ENCODE results near the gene ESRRA. TPM values are rescaled to one million over a fixed set of nuclear protein-coding genes. Genes with fewer than 3 reads are reported as not detected.
A peak's percentile ranks its signal among the peaks of the same experiment; 100 is the strongest.

The ESRRA gene
- total RNA-seq, 2 experiments from 2014 or later, result 28.6 to 57.8 TPM

- no TSS peak for BruUV-seq (replicated peaks)
- no peak for TF ChIP-seq EZH2phosphoT487 (IDR thresholded peaks at IDR 0.05; ENCODE audit: borderline replicate concordance, low read depth, low read length)
- no peak for TF ChIP-seq CTCF (conservative IDR thresholded peaks at IDR 0.05; ENCODE audit: low read length)
Measured at GRCh38 chr11:64360448-64360921, 55.2 kb downstream of the ESRRA start.

DNA sequence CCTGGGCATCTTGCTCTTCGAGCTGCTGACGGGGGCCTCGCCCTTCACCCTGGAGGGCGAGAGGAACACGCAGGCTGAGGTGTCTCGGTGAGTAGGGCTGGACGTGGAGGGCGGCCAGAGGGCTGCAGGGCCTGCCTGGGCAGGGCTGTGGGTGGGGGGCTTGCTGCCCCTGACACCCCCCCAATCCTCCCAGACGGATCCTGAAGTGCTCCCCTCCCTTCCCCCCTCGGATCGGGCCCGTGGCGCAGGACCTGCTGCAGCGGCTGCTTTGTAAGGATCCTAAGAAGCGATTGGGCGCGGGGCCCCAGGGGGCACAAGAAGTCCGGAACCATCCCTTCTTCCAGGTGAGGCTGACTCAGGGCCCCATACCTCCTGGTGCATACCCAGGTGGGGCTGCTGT is 56.3 kb downstream of the ESRRA start:
- Histone ChIP-seq H4K20me1 (ENCODE audit: insufficient read depth, low read length) (no peaks in the 10 kb centered on the region), H3K9me3 (ENCODE audit: low read length) (no peaks in the 10 kb centered on the region), H2AFZ (ENCODE audit: low read length) (no peak overlapping the region), H3K27ac (ENCODE audit: low read depth, low read length, poor library complexity, severe bottlenecking) (no peak overlapping the region), H3K4me2 (ENCODE audit: low read length) (no peak overlapping the region), H3K4me3 (ENCODE audit: low read depth, low read length, poor library complexity, severe bottlenecking) (no peak overlapping the region), H3K36me3 (ENCODE audit: insufficient read depth, low read length) (peaks cover 41% of the 10 kb centered on the region), H3K79me2 (ENCODE audit: insufficient read depth, low read depth, low read length) (no peaks in the 10 kb centered on the region), H3K4me1 (ENCODE audit: insufficient read depth, low read length, poor library complexity, severe bottlenecking) (peaks cover 36% of the 10 kb centered on the region), H3K9me2 (ENCODE audit: insufficient read depth, low read length) (no peaks in the 10 kb centered on the region)
- TF ChIP-seq EZH2phosphoT487 (IDR thresholded peaks at IDR 0.05; ENCODE audit: borderline replicate concordance, low read depth, low read length) (no peak), CTCF (conservative IDR thresholded peaks at IDR 0.05; ENCODE audit: low read length) (no peak)
- BruUV-seq (replicated peaks), result no TSS peak
- POLR2A ChIA-PET, result no interaction called here
- CTCF ChIA-PET (ENCODE audit: unreplicated experiment), result no interaction called here
- intact Hi-C loops (cut with micrococcal nuclease; ENCODE audit: unreplicated experiment), result no loop called here
- no peak for DNase-seq (ENCODE audit: low spot score)

More at GRCh38 chr11:64360448-64360921, 55.2 kb downstream of the ESRRA start:
- CTCF ChIA-PET (ENCODE audit: unreplicated experiment), result no interaction called here
- Histone ChIP-seq H3K36me3 (ENCODE audit: insufficient read depth, low read length) (peaks cover 34% of the 10 kb centered on the region), H2AFZ (ENCODE audit: low read length) (no peak overlapping the region), H3K27ac (ENCODE audit: low read depth, low read length, poor library complexity, severe bottlenecking) (no peak overlapping the region), H3K4me2 (ENCODE audit: low read length) (peak overlapping the region; percentile 99; the same call in 1 of the 2 replicates), H3K9me3 (ENCODE audit: low read length) (no peaks in the 10 kb centered on the region), H4K20me1 (ENCODE audit: insufficient read depth, low read length) (no peaks in the 10 kb centered on the region), H3K79me2 (ENCODE audit: insufficient read depth, low read depth, low read length) (no peaks in the 10 kb centered on the region), H3K4me3 (ENCODE audit: low read depth, low read length, poor library complexity, severe bottlenecking) (no peak overlapping the region), H3K9me2 (ENCODE audit: insufficient read depth, low read length) (no peaks in the 10 kb centered on the region), H3K4me1 (ENCODE audit: insufficient read depth, low read length, poor library complexity, severe bottlenecking) (peaks cover 37% of the 10 kb centered on the region)
- no peak for DNase-seq (ENCODE audit: low spot score)
- POLR2A ChIA-PET, result interaction anchor here (0.8 kb wide), 1 partner anchor 43 kb away, joined by 4 read pairs; the partner anchor contains the start of gene PRDX5
- intact Hi-C loops (cut with micrococcal nuclease; ENCODE audit: unreplicated experiment), result no loop called here

DNA sequence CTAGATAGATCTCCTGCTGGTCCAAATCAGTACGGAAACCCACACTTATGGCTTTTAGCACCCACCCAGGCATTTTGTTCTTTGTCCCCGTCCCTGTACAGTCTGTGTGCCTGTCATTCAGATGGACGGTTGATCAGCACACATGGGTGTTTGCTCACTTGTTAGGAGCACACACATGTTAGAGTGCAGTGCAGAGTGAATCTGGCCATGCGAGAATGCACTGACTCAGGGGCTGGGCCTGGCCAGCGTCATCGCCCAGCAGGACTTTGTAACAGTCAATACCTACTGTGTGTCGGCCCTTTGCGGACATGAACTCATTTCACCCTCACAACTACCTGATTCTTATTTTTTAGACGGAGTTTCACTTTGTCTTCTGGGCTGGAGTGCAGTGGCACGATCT is 57.0 kb downstream of the ESRRA start:
- H3K4me3 ChIP-seq (ENCODE audit: low read depth, low read length, poor library complexity, severe bottlenecking), result no peak overlapping the region
- POLR2A ChIA-PET, result no interaction called here
- H2AFZ ChIP-seq (ENCODE audit: low read length), result no peak overlapping the region
- no peak for DNase-seq (ENCODE audit: low spot score)
- CTCF ChIA-PET (ENCODE audit: unreplicated experiment), result no interaction called here
- no TSS peak for BruUV-seq (replicated peaks)
- H3K79me2 ChIP-seq (ENCODE audit: insufficient read depth, low read depth, low read length), result no peaks in the 10 kb centered on the region
- TF ChIP-seq CTCF (conservative IDR thresholded peaks at IDR 0.05; ENCODE audit: low read length) (no peak), EZH2phosphoT487 (IDR thresholded peaks at IDR 0.05; ENCODE audit: borderline replicate concordance, low read depth, low read length) (no peak)
- no peak overlapping the region for H3K27ac ChIP-seq (ENCODE audit: low read depth, low read length, poor library complexity, severe bottlenecking)
- H3K9me2 ChIP-seq (ENCODE audit: insufficient read depth, low read length), result no peaks in the 10 kb centered on the region
- intact Hi-C loops (cut with micrococcal nuclease; ENCODE audit: unreplicated experiment), result no loop called here
- peaks cover 41% of the 10 kb centered on the region for H3K36me3 ChIP-seq (ENCODE audit: insufficient read depth, low read length)
- no peaks in the 10 kb centered on the region for H4K20me1 ChIP-seq (ENCODE audit: insufficient read depth, low read length)
- no peaks in the 10 kb centered on the region for H3K9me3 ChIP-seq (ENCODE audit: low read length)
- no peak overlapping the region for H3K4me2 ChIP-seq (ENCODE audit: low read length)
- H3K4me1 ChIP-seq (ENCODE audit: insufficient read depth, low read length, poor library complexity, severe bottlenecking), result peaks cover 36% of the 10 kb centered on the region

Data from OCI-LY7 (cell line).